IMR-90 (cell line): ENCODE results near the gene AHNAK. TPM values are rescaled to one million over a fixed set of nuclear protein-coding genes. Genes with fewer than 3 reads are reported as not detected.

Experiments
- ATAC-seq: fragments of 200-7000 bp; cut with Tn5 transposase; 2 replicates; pipeline ENCODE4 v1.9.1; 2020; ENCODE audit warnings: low read depth, mild to moderate bottlenecking, moderate library complexity
- BruUV-seq: library from RNA; stranded (reverse); fragments of 400-500 nt; replicated peaks from 2 replicates; lab custom pipeline; 2021; lab: Mats Ljungman, UMichigan
- CTCF ChIA-PET: fragments of 300-600 bp; formaldehyde crosslinking; extraction: SDS; loops from one replicate; lab custom pipeline; 2021; ENCODE audit warnings: antibody characterized with exemption; lab: Yijun Ruan, JAX
- POLR2A ChIA-PET: fragments of 300-600 bp; sonication (Branson Sonifier 250); formaldehyde crosslinking; loops from one replicate; lab custom pipeline; 2022; ENCODE audit warnings: antibody characterized with exemption; ENCODE audit not compliant: unreplicated experiment; lab: Charles Lee
- DNase-seq: peaks from one replicate; pipeline ENCODE4 v3.0.0; 2013
- H2AFZ ChIP-seq: replicated peaks from 2 replicates; pipeline ENCODE3; 2013; ENCODE audit warnings: low read length, mild to moderate bottlenecking; ENCODE audit not compliant: poor library complexity
- H2AK5ac ChIP-seq: 2 replicates; pipeline ENCODE4 v1.6.1; 2013; ENCODE audit warnings: low read depth, low read length, inconsistent platforms
- H2AK9ac ChIP-seq: replicated peaks from 2 replicates; pipeline ENCODE3; 2013; ENCODE audit warnings: mild to moderate bottlenecking, low read depth, low read length, moderate library complexity; ENCODE audit not compliant: poor library complexity
- H2BK120ac ChIP-seq: 2 replicates; pipeline ENCODE4 v1.6.1; 2013; ENCODE audit warnings: low read depth, low read length, inconsistent platforms
- H2BK15ac ChIP-seq: 3 replicates; pipeline ENCODE4 v1.6.1; 2013; ENCODE audit warnings: low read depth, low read length, inconsistent platforms
- H2BK20ac ChIP-seq: 2 replicates; pipeline ENCODE4 v1.6.1; 2013; ENCODE audit warnings: low read depth, mild to moderate bottlenecking, inconsistent platforms, low read length, moderate library complexity
- H2BK5ac ChIP-seq: 2 replicates; pipeline ENCODE4 v1.6.1; 2013; ENCODE audit warnings: mild to moderate bottlenecking, low read depth, low read length, inconsistent platforms; ENCODE audit not compliant: poor library complexity, severe bottlenecking
- H3K14ac ChIP-seq: replicated peaks from 2 replicates; pipeline ENCODE4 v1.6.1; 2013; ENCODE audit warnings: low read depth, low read length, inconsistent platforms
- H3K18ac ChIP-seq: 2 replicates; pipeline ENCODE4 v1.6.1; 2013; ENCODE audit warnings: low read depth, low read length, control low read depth
- H3K23ac ChIP-seq: 2 replicates; pipeline ENCODE4 v1.6.1; 2013; ENCODE audit warnings: low read depth, low read length, inconsistent platforms
- H3K27ac ChIP-seq: 2 replicates; pipeline ENCODE4 v1.5.1; 2013; ENCODE audit warnings: mild to moderate bottlenecking, control low read depth, low read length; ENCODE audit not compliant: insufficient read depth
- H3K27me3 ChIP-seq: 2 replicates; pipeline ENCODE4 v1.6.1; 2013; ENCODE audit warnings: low read length; ENCODE audit not compliant: control insufficient read depth, insufficient read depth
- H3K36me3 ChIP-seq: 2 replicates; pipeline ENCODE4 v1.6.1; 2013; ENCODE audit warnings: low read length, mixed read lengths; ENCODE audit not compliant: control insufficient read depth, insufficient read depth
- H3K4ac ChIP-seq: 2 replicates; pipeline ENCODE4 v1.6.1; 2013; ENCODE audit warnings: low read depth, low read length, inconsistent platforms
- H3K4me1 ChIP-seq: 2 replicates; pipeline ENCODE4 v1.6.1; 2013; ENCODE audit warnings: low read length, mixed read lengths; ENCODE audit not compliant: control insufficient read depth, insufficient read depth
- H3K4me2 ChIP-seq: 2 replicates; pipeline ENCODE4 v1.6.1; 2013; ENCODE audit warnings: low read depth, mild to moderate bottlenecking, control low read depth, low read length, moderate library complexity
- H3K4me3 ChIP-seq: 2 replicates; pipeline ENCODE4 v1.5.1; 2013; ENCODE audit warnings: low read depth, mild to moderate bottlenecking, control low read depth, low read length, moderate library complexity; ENCODE audit not compliant: insufficient read depth
- H3K56ac ChIP-seq: 2 replicates; pipeline ENCODE4 v1.6.1; 2013; ENCODE audit warnings: low read length, inconsistent platforms; ENCODE audit not compliant: insufficient read depth; ENCODE audit errors: extremely low read depth
- H3K79me1 ChIP-seq, 2 experiments: 2 replicates each; pipeline ENCODE4 v1.6.1; 2013; ENCODE audit warnings: low read length in 2 of 2, inconsistent platforms in 1 of 2, low read depth in 1 of 2
- H3K9ac ChIP-seq: 2 replicates; pipeline ENCODE4 v1.6.1; 2013; ENCODE audit warnings: low read depth, low read length, control low read depth
- H3K9me1 ChIP-seq: 2 replicates; pipeline ENCODE4 v1.6.1; 2013; ENCODE audit warnings: low read length, inconsistent platforms; ENCODE audit not compliant: insufficient read depth
- H3K9me3 ChIP-seq: 2 replicates; pipeline ENCODE4 v1.6.1; 2013; ENCODE audit warnings: low read length; ENCODE audit not compliant: control insufficient read depth, insufficient read depth
- H4K20me1 ChIP-seq: 2 replicates; pipeline ENCODE4 v1.6.1; 2013; ENCODE audit warnings: low read length, inconsistent platforms; ENCODE audit not compliant: insufficient read depth
- H4K5ac ChIP-seq: 2 replicates; pipeline ENCODE4 v1.6.1; 2013; ENCODE audit warnings: mild to moderate bottlenecking, low read depth, low read length, control low read depth
- H4K8ac ChIP-seq, 2 experiments: 2 replicates each; pipeline ENCODE4 v1.6.1; 2013; ENCODE audit warnings: low read depth in 2 of 2, low read length in 2 of 2, control low read depth in 1 of 2, inconsistent platforms in 1 of 2
- H4K91ac ChIP-seq: 2 replicates; pipeline ENCODE4 v1.6.1; 2013; ENCODE audit warnings: low read depth, low read length, inconsistent platforms; ENCODE audit not compliant: insufficient read depth
- CHD1 ChIP-seq: IDR thresholded peaks from 2 replicates; pipeline ENCODE4 v1.6.1; 2012; ENCODE audit warnings: low read depth, low read length, improper control_type of control experiment
- ELK1 ChIP-seq: fragments of 150-350 bp; IDR thresholded peaks from 2 replicates; pipeline ENCODE4 v1.6.1; 2016; ENCODE audit warnings: low read depth, mild to moderate bottlenecking, low read length, moderate library complexity, borderline replicate concordance
- MAZ ChIP-seq: IDR thresholded peaks from 2 replicates; pipeline ENCODE4 v1.6.1; 2012; ENCODE audit warnings: low read depth, mild to moderate bottlenecking, low read length, improper control_type of control experiment, moderate library complexity, borderline replicate concordance
- RAD21 ChIP-seq: IDR thresholded peaks from 2 replicates; pipeline ENCODE4 v1.6.1; 2012; ENCODE audit warnings: low read length, improper control_type of control experiment
- WGBS, 2 experiments: methylation state at CpG; one replicate each; pipeline versions ENCODE4 v1.1.5 to v1.1.7; 2013; ENCODE audit warnings: missing lambda C conversion rate in 2 of 2; ENCODE audit not compliant: insufficient read length in 1 of 2; ENCODE audit errors: extremely low coverage in 2 of 2; 5-methylcytosine and 5-hydroxymethylcytosine counted together
- dilution Hi-C: fragments of 300-500 bp; cut with HindIII; formaldehyde crosslinking; loops from one replicate; pipeline ENCODE4 v1.14.3; 2018; ENCODE audit warnings: low sequenced_read_pairs; ENCODE audit not compliant: unreplicated experiment
- in situ Hi-C: fragments of 300-500 bp; cut with MboI; formaldehyde crosslinking; loops from 3 replicates; pipeline ENCODE4 v1.14.3; 2019; ENCODE audit warnings: low sequenced_read_pairs, inconsistent platforms, mixed read lengths
- intact Hi-C: fragments of 100-400 bp; cut with micrococcal nuclease; formaldehyde crosslinking; loops from 2 replicates; pipeline ENCODE4 v1.10.0; 2022
- polyA plus RNA-seq, 3 experiments: library from polyadenylated mRNA; depleted of rRNA; stranded (reverse); fragments of >200 nt; gene quantifications; 2 replicates each; pipeline ENCODE4 v1.2.3, GENCODE V29; 2012; ENCODE audit warnings: low replicate concordance in 1 of 3
- total RNA-seq: library from RNA; depleted of rRNA; stranded (reverse); fragments of >200 nt; gene quantifications from 2 replicates; pipeline ENCODE4 v1.2.3, GENCODE V29; 2012

The AHNAK gene
- total and polyA plus RNA-seq, 2 of the 4 experiments (the other 2 are of a cell fraction): 95.1 to 695 TPM

GRCh38 chr11:62419943-62420342 lies 126.7 kb downstream of the AHNAK start:
- peak; percentile 25 for ATAC-seq
- Histone ChIP-seq H2AFZ (no peak overlapping the region), H4K5ac (no peak overlapping the region; the same call in 1 of the 2 replicates), H3K9me1 (no peaks in the 10 kb centered on the region), H3K18ac (no peak overlapping the region; the same call in 1 of the 2 replicates), H2BK15ac (no peak overlapping the region), H3K4ac (no peak overlapping the region), H3K4me3 (no peak overlapping the region), H2BK5ac (peak overlapping the region; percentile 3), H4K20me1 (no peaks in the 10 kb centered on the region), H2AK9ac (no peak overlapping the region), H2AK5ac (no peak overlapping the region), H3K27me3 (no peaks in the 10 kb centered on the region), H2BK20ac (no peak overlapping the region), H3K9ac (no peak overlapping the region), H3K9me3 (no peaks in the 10 kb centered on the region), H3K4me1 (peaks cover 7% of the 10 kb centered on the region), H4K8ac (no peak overlapping the region), H3K14ac (no peak overlapping the region), H3K79me1 (no peaks in the 10 kb centered on the region; a peak in 1 of 4 replicates), H3K27ac (no peak overlapping the region; the same call in 1 of the 2 replicates), H3K23ac (0 out of 2 replicates have a peak overlapping the region, but pooled peaks have one; percentile 64), H3K4me2 (peak overlapping the region; percentile 86), H3K56ac (no peak overlapping the region), H2BK120ac (no peak overlapping the region), H3K36me3 (no peaks in the 10 kb centered on the region), H4K91ac (no peak overlapping the region)
- ChIA-PET POLR2A (no interaction called here), CTCF (interaction anchor here (1.9 to 2.2 kb wide), 2 partner anchors 123 to 141 kb away, joined by 7 to 8 read pairs; no protein-coding TSS in a partner anchor)
- dilution Hi-C loops: no loop called here
- no peak for DNase-seq
- intact Hi-C loops: no loop called here
- no CpG with 5 or more reads among the region's 1 CpG for WGBS, 2 experiments
- in situ Hi-C loops: loop anchor here (5.0 kb wide), 1 partner anchor 132 kb away; no protein-coding TSS in a partner anchor
- no peak for TF ChIP-seq RAD21
- no peak for TF ChIP-seq CHD1
- TF ChIP-seq MAZ: no peak
- no peak for TF ChIP-seq ELK1
- no TSS peak for BruUV-seq
